ENCODE measurements around the gene KIF6. TPM values are rescaled to one million over a fixed set of nuclear protein-coding genes. Genes with fewer than 3 reads are reported as not detected.

The KIF6 gene
- total RNA-seq, 4 donors from 2014 or later: 0.10 to 0.61 (median 0.13) TPM; not detected in 1

DNA sequence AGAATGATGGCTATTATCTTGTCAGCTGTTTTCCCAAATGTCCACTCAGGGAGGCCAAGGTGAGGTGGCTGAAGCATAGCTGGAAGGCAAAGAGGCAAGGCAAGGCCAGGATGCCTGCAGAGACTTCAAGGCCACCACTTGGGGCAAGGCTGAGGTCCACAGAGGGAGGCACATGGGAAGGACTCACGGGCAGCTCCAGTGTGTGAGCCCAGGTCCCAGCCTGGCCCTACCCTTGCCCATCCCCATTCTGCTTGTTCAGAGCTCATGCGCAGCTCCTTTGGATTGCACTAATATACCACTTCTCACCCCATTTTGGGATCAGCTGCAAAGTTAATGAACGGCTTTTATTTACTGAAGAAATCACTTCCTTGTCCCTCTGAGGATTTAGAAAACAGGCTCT lies 291.6 kb downstream of the KIF6 start:
- no peak for TF ChIP-seq POLR2A (IDR thresholded peaks at IDR 0.05)
- TF ChIP-seq, protein P1, sequence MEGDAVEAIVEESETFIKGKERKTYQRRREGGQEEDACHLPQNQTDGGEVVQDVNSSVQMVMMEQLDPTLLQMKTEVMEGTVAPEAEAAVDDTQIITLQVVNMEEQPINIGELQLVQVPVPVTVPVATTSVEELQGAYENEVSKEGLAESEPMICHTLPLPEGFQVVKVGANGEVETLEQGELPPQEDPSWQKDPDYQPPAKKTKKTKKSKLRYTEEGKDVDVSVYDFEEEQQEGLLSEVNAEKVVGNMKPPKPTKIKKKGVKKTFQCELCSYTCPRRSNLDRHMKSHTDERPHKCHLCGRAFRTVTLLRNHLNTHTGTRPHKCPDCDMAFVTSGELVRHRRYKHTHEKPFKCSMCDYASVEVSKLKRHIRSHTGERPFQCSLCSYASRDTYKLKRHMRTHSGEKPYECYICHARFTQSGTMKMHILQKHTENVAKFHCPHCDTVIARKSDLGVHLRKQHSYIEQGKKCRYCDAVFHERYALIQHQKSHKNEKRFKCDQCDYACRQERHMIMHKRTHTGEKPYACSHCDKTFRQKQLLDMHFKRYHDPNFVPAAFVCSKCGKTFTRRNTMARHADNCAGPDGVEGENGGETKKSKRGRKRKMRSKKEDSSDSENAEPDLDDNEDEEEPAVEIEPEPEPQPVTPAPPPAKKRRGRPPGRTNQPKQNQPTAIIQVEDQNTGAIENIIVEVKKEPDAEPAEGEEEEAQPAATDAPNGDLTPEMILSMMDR (IDR thresholded peaks at IDR 0.05): no peak
- WGBS, 2 donors: 32 to 63% methylated on average over 3 of the region's 3 CpGs
- H3K4me3 ChIP-seq (ENCODE audit: low read depth, poor library complexity, severe bottlenecking): no peak overlapping the region
- intact Hi-C loops (cut with DNase I; ENCODE audit: low total_unique reads): no loop called here
- DNase-seq (ENCODE audit: low spot score in 2 of 2): no peak

DNA sequence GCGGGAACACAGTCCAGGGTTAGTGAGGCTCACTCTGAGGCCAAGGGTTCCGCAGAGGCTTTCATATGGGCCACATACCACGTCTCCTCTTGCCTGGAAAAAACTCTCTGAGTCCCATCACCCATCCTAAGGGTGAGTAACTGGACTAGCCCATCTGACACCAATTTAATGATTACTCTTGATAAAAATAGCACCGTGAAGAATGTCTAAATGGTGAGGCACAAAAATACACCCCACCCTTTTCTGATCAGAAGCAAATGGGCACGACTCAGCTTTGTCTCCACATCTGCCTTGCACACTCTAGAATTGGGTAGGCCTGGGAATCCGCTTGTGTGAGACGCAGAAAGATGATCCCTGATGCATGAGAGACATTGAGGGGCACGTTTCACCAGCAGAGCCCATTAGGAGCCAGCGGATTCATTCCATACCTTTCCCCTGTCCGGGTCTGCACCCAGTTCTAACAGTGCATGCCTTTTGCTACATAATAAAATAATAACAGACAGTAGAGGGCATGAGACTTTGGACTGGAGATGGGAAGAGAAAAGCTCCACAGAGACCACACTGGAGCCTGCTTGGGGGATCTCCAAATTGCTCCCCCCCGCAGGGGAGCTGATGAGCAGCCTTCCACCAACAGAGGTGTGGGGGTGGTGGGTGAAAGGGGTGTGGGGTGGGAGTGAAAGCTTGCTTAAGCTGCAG lies 292.7 kb downstream of the KIF6 start:
- no peak for DNase-seq (ENCODE audit: low spot score in 2 of 2)
- no peak overlapping the region for H3K4me3 ChIP-seq (ENCODE audit: low read depth, poor library complexity, severe bottlenecking)
- 64 to 72% methylated on average over 11 of the region's 11 CpGs for WGBS, 2 donors
- TF ChIP-seq, protein P1 (IDR thresholded peaks at IDR 0.05): no peak
- TF ChIP-seq POLR2A (IDR thresholded peaks at IDR 0.05): no peak
- intact Hi-C loops (cut with DNase I; ENCODE audit: low total_unique reads): no loop called here

DNA sequence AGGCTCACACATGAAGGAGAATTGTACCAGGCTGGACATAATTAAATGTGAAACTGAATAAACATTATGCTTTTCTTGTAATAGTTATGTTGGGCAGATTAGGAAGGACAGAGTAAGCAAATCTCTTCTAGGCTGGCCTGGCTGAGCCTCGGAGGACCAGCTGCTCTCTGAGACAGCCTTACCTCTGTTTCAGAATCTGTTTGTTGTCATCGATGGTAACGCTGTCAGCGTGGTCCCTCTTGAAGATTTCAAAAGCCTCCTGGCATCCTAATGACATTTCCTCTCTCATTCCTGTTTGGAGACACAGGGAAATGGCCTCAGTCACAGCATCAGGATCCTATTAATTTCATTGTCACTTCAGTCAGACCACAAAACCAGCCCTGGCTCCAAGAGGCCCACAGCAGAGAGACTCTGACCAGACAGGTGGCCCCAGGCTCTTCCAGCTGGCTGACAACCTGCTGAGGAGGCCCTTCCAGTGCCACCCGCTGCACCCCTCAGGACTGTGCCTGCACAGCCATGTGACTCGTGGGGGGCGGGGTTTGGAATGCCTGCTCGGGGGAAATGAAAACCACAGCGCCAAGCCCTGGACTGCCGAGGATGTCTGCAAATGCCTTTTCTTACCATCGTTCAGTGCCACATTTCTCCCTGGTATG lies 294.2 kb downstream of the KIF6 start:
- H3K4me3 ChIP-seq (ENCODE audit: low read depth, poor library complexity, severe bottlenecking): no peak overlapping the region
- peak; percentile 51 to 96 for DNase-seq (ENCODE audit: low spot score in 2 of 2)
- no peak for TF ChIP-seq POLR2A (IDR thresholded peaks at IDR 0.05)
- TF ChIP-seq, protein P1 (IDR thresholded peaks at IDR 0.05): no peak
- intact Hi-C loops (cut with DNase I; ENCODE audit: low total_unique reads): no loop called here
- 26 to 28% methylated on average over 11 of the region's 11 CpGs for WGBS, 2 donors

DNA sequence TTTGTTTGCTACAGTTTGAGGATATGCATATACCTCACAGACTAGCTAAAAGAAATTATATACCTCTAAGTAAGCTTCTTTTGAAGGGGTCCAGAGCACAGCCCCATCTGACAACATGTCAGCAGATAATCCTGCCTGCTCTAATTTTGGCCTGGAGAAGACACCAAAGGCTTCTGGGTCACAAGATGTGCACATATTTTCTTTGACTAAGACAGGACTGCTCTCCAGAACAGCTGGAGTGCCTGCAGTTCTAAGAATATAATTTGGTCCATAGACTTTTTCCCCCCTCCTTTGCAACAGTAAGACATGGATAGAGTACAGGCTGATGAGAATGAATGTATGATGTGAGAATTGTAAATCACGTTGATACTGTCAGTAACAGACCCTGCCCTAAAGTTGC lies 294.8 kb downstream of the KIF6 start:
- WGBS, 2 donors: 62 to 66% methylated on average over 1 of the region's 1 CpG
- no peak for TF ChIP-seq POLR2A (IDR thresholded peaks at IDR 0.05)
- DNase-seq (ENCODE audit: low spot score in 2 of 2): no peak
- no peak overlapping the region for H3K4me3 ChIP-seq (ENCODE audit: low read depth, poor library complexity, severe bottlenecking)
- intact Hi-C loops (cut with DNase I; ENCODE audit: low total_unique reads): no loop called here

DNA sequence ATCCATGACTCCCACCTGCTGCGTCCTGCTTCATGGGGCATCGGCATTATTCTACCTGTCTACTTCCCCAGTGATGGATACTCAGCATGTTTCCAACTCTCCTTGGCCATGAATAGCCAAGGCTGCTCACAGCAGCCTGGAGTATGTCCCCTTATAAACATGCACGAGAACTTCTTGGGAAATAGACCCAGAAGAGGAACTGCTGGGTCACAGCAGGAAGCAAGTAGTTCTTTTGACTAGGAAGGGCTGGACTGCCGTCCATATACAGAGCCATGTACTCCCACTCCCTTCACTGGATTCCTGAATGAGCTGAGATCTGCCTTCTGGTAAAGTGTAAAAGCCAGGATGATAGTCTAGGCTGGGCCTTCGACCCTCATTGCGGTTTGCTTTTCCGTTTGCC lies 296.4 kb downstream of the KIF6 start:
- intact Hi-C loops (cut with DNase I; ENCODE audit: low total_unique reads): no loop called here
- no peak overlapping the region for H3K4me3 ChIP-seq (ENCODE audit: low read depth, poor library complexity, severe bottlenecking)
- WGBS, 2 donors: 82 to 90% methylated on average over 7 of the region's 7 CpGs
- DNase-seq (ENCODE audit: low spot score in 2 of 2): no peak
- TF ChIP-seq, protein P1 (IDR thresholded peaks at IDR 0.05): no peak
- no peak for TF ChIP-seq POLR2A (IDR thresholded peaks at IDR 0.05)

DNA sequence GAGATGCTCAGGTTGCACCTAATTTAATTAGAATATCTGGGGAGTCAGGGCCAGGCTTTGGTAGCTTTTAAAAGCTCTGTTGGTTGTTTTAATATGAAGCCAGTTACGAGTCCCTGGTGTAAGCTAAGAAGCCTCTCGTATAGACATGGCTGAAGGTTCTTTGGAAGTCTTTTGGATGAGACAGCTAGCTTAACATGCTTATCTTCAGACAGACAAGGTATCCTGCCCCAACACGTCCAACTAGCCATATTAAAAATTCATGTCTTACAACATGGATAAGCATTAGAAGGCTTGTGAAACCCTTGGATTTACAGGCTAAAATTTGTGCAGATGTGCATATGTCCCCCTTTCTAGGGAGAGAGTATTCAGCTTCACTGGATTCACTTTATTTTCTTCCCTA lies 297.1 kb downstream of the KIF6 start:
- H3K4me3 ChIP-seq (ENCODE audit: low read depth, poor library complexity, severe bottlenecking): no peak overlapping the region
- TF ChIP-seq, protein P1 (IDR thresholded peaks at IDR 0.05): no peak
- TF ChIP-seq POLR2A (IDR thresholded peaks at IDR 0.05): no peak
- WGBS, 2 donors: 54 to 66% methylated on average over 3 of the region's 3 CpGs
- no peak for DNase-seq (ENCODE audit: low spot score in 2 of 2)
- intact Hi-C loops (cut with DNase I; ENCODE audit: low total_unique reads): no loop called here
